NCI-H2171 treated with DMSO at 0.1 percent for 48 hours (cell line): ENCODE results near the gene OR2T34.
"Not testable (repeated sequence)": the region's sequence is repeated elsewhere in the genome, so short reads cannot be mapped to it uniquely, and the experiment has no call there.

Source experiments
- DNase-seq: peaks from one replicate; lab custom pipeline; 2025; lab: John Stamatoyannopoulos, UW

The OR2T34 gene

GRCh38 chr1:248562672-248563071, 11.9 kb downstream of the OR2T34 start, which contains the start of gene OR2T29:
OR2T29 (minus strand) TSS chr1:248562772; CDS start chr1:248559491, 3,281 bp downstream.
- not testable (repeated sequence) for DNase-seq

- DNase-seq = not testable (repeated sequence)
Measured at GRCh38 chr1:248551027-248551426, 23.5 kb downstream of the OR2T34 start.

- not testable (repeated sequence) for DNase-seq
Measured at GRCh38 chr1:248547383-248547782, 27.2 kb downstream of the OR2T34 start.

GRCh38 chr1:248537449-248537848, 37.1 kb downstream of the OR2T34 start:
- DNase-seq = not testable (repeated sequence)
